ENCODE results near the gene COBL.

GRCh38 chr7:51129527-51130472 lies 186.8 kb downstream of the COBL start:
- TF ChIP-seq POLR2A (IDR thresholded peaks at IDR 0.05) (no peak), POLR2AphosphoS5 (IDR thresholded peaks at IDR 0.05) (no peak)
